ENCODE data around the gene ENPP1.
A peak's percentile ranks its signal among the peaks of the same experiment; 100 is the strongest.

Gene ENPP1

DNA sequence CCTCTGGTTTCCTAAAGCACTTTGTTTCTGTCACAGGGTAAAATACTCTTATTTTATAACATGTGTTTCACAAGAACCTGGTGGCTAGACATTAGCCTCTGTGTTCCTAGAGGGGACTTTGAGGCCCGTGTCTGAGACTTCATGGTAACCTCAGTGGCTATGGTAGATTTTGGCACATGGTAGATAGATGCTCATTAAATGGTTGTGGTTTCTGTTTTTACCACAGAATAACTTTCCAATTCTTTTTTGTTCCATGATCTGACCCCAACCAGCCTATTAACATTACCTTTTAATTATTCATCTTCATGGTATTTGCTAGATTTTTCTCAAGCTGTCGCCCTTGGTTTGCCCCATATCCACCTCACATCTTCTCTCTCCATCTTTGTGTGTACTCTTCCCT is 109.0 kb downstream of the ENPP1 start:
- DNase-seq (ENCODE audit: low spot score), result no peak

DNA sequence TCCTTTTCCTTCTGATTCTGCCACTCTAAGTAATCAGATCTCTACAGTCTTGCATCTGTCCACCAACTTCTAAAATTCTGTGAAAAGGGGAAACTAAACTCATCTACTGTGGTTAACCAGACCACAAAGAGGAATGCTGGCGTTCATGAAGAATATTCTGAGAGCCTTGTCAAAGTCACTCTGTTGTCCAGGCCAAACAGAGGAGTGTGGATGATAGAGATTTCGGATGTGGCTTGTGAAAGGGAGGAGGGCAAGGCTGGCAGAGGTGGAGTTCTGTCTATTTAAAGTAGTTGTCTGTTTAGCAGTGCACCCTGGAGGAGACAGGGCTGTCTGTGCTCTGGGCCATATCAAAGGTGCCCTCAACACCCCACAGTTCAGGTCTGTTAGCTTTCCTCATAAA is 109.5 kb downstream of the ENPP1 start:
- DNase-seq (ENCODE audit: low spot score), result no peak

DNA sequence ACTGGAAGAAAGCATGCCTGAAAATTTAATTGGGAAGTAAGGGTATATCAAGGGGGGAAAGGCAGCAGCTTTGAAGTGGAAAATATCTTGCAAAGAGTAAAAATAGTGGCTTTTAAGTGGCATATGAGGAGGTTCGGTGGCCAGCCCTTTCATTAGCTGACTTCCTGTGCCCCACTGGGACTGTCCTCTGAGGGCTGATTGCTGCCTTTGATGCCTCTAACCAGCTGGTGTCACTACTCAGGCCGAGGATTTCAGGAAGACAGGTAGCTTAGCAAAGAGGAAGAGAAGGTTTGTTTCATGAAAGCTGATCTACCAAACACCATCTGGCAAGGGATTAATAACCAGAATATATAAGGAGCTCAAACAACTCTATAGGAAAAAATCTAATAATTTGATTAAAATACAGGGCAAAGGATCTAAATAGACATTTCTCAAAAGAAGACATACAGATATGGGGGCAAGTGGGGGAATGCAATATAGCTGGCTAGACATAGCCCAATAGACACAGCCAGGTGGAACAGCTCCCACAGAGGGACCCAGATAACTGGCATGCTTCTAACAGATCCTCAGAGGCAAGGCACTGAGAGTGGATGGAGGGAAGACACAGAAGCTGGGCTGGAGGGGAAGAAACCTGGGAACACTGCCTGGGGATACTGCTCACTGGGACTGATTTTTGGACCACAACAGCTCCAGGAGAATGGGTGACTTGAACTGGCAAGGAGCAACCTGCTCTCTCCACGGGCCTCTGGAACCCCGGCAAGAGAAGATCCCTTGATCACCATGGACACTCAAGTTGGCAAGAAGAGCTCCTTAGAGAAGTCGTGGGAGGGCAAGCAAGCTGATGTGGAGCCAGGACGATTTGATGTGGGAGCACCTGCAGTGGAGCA is 110.2 kb downstream of the ENPP1 start:
- no peak for DNase-seq (ENCODE audit: low spot score)

DNA sequence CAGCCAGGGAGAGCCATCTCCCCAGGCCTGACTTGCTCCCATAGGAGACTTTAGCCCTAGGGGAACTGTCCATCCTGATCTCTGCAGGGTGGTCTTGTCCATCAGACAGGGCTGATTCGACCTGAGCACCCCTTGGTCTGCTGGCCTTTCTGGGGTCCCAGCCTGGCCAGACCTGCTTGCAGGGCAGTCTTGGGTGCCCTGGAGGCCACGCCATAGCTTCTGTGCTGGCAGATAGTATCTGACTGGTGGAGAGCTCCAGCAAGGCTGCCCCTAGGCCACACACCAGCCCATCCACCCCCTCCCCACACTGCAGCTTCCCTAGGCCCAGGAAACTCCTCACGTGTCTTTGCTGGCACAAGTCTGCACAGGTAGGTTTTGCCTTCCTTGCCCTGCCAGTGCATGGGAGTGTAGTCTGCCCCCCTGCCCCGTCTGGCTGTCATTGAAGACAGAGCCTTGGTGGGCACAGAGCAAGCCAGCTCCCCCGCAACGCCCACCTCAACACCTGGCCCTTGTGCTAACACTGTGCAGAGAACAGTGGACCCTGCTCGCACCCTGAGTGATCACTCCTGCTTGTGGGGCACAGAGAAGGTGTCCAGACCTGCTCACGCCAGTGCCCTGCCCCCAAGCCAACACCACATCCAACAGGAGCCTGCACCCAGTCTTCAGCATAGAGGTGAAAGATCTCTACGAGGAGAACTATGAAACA is 111.0 kb downstream of the ENPP1 start:
- no peak for DNase-seq (ENCODE audit: low spot score)

DNA sequence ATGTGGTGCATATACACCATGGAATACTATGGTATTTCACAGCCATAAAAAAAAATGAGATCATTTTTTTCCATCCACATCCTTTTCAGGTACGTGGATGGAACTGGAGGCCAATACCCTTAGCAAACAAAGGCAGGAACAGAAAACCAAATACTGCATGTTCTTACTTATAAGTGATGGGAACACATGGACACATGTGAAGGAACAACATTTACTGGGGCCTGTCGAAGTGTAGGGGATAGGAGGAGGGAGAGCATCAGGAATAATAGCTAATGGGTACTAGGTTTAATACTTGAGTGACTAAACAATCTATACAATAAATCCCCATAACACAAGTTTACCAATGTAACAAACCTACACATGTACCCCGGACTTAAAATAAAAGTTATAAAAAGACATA is 112.8 kb downstream of the ENPP1 start:
- DNase-seq (ENCODE audit: low spot score), result no peak

DNA sequence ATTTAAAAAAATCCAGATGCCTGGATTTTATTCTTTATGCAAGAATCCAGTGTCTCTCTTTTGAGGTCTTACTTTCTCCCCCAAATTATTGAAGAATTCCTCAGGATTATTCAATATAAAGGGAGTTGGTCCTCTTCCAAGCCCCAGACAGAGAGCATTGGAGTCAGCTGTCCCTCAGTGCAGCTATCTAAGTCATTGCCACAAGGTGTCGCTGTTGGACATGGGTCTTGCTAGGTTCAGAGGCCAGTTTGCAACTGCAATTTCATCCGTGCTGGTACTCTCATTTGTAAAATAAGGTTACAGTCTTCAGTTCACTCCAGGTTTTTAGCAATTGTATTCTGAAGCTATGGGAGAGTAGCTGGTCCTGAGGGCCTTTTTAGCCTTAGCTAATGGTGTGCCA is 115.5 kb downstream of the ENPP1 start:
- DNase-seq (ENCODE audit: low spot score), result peak; percentile 59

DNA sequence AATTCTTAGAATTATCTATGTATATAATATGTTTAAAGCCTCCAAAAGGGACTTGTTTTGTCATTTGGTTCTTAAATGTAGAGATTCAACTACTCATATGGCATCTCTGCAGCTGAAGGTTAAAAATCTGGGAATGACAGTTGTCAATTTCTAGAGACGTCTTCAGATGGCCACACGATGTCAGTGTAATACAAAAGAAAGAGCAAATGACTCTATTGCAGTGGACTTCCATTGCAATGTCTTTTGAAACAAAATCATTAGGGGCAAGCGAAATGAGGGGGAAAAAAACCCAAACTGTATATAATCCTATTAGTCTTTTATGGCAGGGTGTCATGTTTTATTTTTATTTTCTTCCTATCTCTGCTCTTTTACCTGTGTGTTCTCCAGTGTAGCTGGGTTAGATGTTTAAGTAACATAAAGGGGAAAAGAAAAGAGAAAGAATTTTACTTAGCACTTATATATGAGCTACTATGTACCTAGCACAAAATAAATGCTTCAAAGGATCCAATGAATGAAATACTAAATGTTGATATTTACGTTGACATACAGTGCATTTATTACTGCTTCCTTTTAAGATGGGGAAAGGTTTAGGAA is 117.2 kb downstream of the ENPP1 start:
- no peak for DNase-seq (ENCODE audit: low spot score)

DNA sequence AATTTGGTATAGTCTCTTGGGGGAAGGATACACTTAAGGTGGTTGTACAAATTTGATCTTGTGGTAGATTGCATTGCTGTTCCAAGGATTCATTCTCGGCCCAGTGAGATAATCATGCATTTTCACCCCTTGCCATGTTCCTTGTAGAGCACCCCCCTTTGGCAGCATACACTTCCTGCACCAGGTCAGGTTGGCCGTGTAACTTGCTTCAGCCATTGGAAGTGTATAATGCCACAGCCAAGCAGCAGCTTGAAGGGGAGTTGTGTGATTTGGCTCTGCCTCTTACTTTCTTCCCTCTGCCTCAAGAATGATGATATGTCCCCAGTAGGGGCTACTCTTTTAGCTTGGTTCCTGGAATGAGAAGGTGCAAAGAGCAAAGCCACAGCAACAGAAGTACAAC is 121.4 kb downstream of the ENPP1 start:
- no peak for DNase-seq (ENCODE audit: low spot score)

DNA sequence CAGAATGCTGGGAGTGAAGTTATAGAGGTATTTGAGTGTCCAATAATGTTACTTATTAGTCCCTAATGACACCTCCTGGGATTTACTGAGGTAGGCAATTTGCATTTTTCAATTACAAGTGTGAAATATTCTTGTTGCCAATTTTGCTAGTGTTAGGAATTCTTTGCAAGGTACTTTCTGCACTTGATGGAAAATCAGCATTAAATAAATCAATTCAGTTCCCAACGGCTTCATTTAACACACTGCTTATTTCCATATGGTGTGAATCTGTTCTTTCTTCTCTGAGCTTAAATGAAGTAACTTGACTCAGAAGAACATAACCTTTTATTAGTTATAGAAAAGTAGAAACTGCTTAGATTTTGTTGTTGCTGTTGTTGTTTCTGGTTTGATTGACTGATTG is 122.2 kb downstream of the ENPP1 start:
- no peak for DNase-seq (ENCODE audit: low spot score)

DNA sequence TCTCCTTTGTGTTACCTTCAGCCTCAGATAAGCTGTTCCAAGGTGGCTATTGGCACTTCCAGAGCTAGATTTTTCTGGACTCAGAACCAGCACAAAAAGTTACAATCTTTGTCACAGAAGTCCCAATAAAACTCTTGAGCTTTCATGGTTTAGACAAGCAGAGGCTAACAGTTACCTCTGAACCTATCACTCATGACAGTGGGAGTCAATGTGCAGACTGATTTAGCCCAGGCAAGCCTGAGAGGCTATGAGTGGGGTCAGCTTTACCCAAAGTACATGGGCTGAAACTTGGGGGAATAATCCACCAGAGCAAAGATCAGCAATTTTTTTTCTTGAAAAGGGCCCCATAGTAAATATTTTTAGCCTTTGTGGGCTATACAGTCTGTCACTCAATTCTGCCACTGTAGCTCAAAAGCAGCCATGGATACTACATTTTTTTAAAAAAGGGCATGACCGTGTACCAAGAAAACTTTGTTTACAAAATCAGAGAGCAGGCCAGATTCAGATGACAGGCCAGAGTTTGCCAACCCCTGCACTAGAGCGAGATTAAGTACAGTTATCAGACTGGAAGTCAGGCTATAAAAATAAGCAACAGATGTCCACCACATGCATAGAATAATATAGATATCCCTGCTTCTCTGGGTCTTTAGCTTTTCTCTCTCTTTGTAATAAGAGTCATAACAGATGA is 123.4 kb downstream of the ENPP1 start:
- no peak for DNase-seq (ENCODE audit: low spot score)

DNA sequence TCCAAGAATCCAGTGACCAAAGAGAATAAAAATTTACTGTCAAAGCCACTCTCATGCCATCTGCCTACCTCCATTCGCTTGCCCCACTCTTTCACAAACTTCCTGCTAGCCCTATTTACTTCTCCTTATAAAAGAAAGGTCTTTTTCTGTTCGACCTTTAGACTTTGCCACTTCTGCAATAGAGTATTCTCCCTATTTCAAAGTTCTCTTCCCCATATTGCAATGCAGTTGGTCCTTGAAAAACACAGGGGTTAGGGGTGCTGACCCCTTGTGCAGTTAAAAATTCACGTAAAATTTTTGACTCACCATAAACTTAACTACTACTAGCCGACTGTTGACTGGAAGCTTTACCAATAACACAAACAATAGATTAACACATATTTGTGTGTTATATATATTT is 128.3 kb downstream of the ENPP1 start:
- no peak for DNase-seq (ENCODE audit: low spot score)

DNA sequence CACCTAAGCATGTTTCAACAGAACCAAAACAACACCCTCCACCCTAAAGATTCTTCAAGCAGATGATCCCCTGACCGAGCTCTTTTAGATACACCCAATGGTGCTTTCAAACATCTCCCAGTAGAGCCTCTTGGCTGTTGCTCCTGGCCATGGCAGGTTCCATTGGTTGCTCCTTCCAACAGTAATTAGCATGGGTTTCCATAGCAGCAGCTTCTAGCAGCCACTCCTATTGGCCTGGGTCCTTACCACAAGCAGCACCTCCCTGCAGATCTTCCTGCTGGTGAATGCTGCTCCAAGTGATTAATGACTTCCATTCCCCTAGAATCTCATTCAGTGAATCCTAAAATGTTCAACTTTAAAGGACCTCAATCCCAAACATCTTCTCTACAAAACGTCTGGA is 129.4 kb downstream of the ENPP1 start:
- no peak for DNase-seq (ENCODE audit: low spot score)

DNA sequence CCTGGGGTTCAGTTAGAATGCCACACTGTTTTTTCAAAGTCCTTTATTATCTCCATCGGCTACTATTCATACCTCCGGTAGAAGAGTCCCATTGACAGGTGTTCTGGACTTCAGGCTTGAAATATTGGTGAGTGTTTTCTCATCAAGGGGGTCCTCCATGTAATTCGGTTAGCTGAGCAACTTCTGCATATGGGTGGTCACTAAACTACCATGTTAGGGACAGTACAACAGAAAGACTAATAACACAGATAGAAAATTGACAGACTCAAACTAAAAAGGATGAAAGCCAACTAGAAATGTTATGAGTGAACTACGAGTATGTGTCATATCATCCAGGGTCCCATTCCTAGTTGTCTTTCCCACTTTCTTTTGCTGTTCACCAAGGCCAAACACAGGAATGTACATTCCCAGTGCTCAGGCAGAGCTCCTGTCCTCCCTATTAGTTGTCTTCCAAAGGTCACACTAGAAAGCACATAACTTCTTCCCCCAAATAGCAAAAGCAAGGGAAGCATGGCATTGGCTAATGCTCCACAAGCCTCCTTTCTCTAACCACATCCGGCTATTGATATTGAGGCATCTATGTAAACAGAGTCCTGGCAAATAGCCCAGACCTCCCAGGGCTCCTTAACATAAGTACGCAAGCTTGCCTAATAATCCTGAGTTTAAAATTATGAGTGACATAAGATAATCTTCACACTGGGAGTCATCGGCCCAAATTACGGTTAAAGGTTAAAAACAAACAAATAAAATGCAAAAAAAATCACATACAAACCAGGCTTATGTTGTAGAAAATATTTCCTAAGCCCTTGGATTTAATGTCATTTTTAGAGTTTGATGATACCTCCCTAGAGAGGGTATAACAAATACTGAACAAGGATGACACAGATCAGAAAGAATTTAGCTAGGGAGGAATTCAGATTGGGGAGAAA is 130.1 kb downstream of the ENPP1 start:
- DNase-seq (ENCODE audit: low spot score), result no peak

Data from D341Med (cell line).